Erythroblast (primary cell): ENCODE results near the gene CYP39A1.

Experiments
- DNase-seq, 2 experiments: peaks; one replicate each; lab custom pipeline; 2025; lab: John Stamatoyannopoulos, UW
- GATA1 ChIP-seq: IDR thresholded peaks from 2 replicates; pipeline ENCODE4 v1.6.1; 2011; ENCODE audit warnings: low read depth, mild to moderate bottlenecking, control low read depth, low read length, moderate library complexity
- POLR2A ChIP-seq: IDR thresholded peaks from 2 replicates; pipeline ENCODE4 v1.6.1; 2011; ENCODE audit warnings: mild to moderate bottlenecking, low read length

The CYP39A1 gene

GRCh38 chr6:46652603-46653438 is at the start of gene CYP39A1, which contains the start of gene SLC25A27:
Gene CYP39A1 (minus strand): TSS chr6:46652818. CDS start chr6:46652582, 236 bp downstream.
Gene SLC25A27 (plus strand): TSS chr6:46652975. CDS start chr6:46653193, 218 bp downstream.
- peak; percentile 76 to 85 for DNase-seq
- no peak for TF ChIP-seq POLR2A
- no peak for TF ChIP-seq GATA1

- DNase-seq = no peak
- TF ChIP-seq GATA1 = no peak
- no peak for TF ChIP-seq POLR2A
These were observed 47.4 kb upstream of the CYP39A1 start for GRCh38 chr6:46699970-46700369.

- TF ChIP-seq GATA1 (no peak), POLR2A (no peak)
- no peak for DNase-seq
These were observed 38.4 kb upstream of the CYP39A1 start for GRCh38 chr6:46690911-46691451.

- DNase-seq = no peak
- TF ChIP-seq POLR2A (no peak), GATA1 (no peak)
These were observed 37.6 kb upstream of the CYP39A1 start for GRCh38 chr6:46690141-46690755.

GRCh38 chr6:46689657-46690056 is 37.0 kb upstream of the CYP39A1 start:
- no peak for TF ChIP-seq GATA1
- TF ChIP-seq POLR2A = no peak
- no peak for DNase-seq

- TF ChIP-seq POLR2A (no peak), GATA1 (no peak)
- DNase-seq = no peak
These were observed 36.3 kb upstream of the CYP39A1 start for GRCh38 chr6:46688966-46689335.

- TF ChIP-seq GATA1 = no peak
- no peak for TF ChIP-seq POLR2A
- DNase-seq = no peak
These were observed 35.7 kb upstream of the CYP39A1 start for GRCh38 chr6:46688117-46688965.

GRCh38 chr6:46687619-46688097 is 35.0 kb upstream of the CYP39A1 start, which contains the start of gene TDRD6:
Gene TDRD6 (plus strand): TSS chr6:46687885. CDS start chr6:46688129, 244 bp downstream.
- DNase-seq = no peak

GRCh38 chr6:46684771-46685170 is 32.2 kb upstream of the CYP39A1 start:
- DNase-seq = no peak

More at GRCh38 chr6:46687619-46688097, 35.0 kb upstream of the CYP39A1 start, which contains the start of gene TDRD6:
- no peak for TF ChIP-seq POLR2A
- no peak for TF ChIP-seq GATA1

GRCh38 chr6:46677314-46677654 is 24.7 kb upstream of the CYP39A1 start:
- no peak for DNase-seq

More at GRCh38 chr6:46684771-46685170, 32.2 kb upstream of the CYP39A1 start:
- TF ChIP-seq POLR2A (no peak), GATA1 (no peak)

GRCh38 chr6:46676604-46677313 is 24.1 kb upstream of the CYP39A1 start:
- no peak for DNase-seq
- no peak for TF ChIP-seq GATA1
- no peak for TF ChIP-seq POLR2A

More at GRCh38 chr6:46677314-46677654, 24.7 kb upstream of the CYP39A1 start:
- TF ChIP-seq GATA1 (no peak), POLR2A (no peak)

- DNase-seq = no peak
- TF ChIP-seq POLR2A (no peak), GATA1 (no peak)
These were observed 21.8 kb upstream of the CYP39A1 start for GRCh38 chr6:46674410-46674809.

GRCh38 chr6:46667377-46667776 is 14.8 kb upstream of the CYP39A1 start:
- no peak for DNase-seq
- no peak for TF ChIP-seq GATA1
